Lung (tissue), 12 donors: ENCODE data around the gene C4orf50. TPM values are rescaled to one million over a fixed set of nuclear protein-coding genes. Genes with fewer than 3 reads are reported as not detected.

Experiments used
- ATAC-seq: fragments of 200-7000 bp; cut with Tn5 transposase; one replicate; pipeline ENCODE4 v1.9.1; 2020; ENCODE audit warnings: moderate number of reproducible peaks; ENCODE audit not compliant: insufficient read depth, low FRiP score
- DNase-seq, 3 donors: peaks; one replicate each; pipeline ENCODE4 v3.0.0-alpha.2; 2013 to 2017
- H3K27ac ChIP-seq, 2 donors: one replicate each; pipeline ENCODE4 v1.5.1; 2013; ENCODE audit warnings: mild to moderate bottlenecking in 2 of 2, moderate library complexity in 2 of 2, control low read depth in 1 of 2, inconsistent platforms in 1 of 2, low read depth in 1 of 2, low read length in 1 of 2
- H3K27me3 ChIP-seq, 3 donors: one replicate each; pipeline ENCODE4 v1.5.1; 2013; ENCODE audit warnings: low read length in 2 of 3; ENCODE audit not compliant: control insufficient read depth in 3 of 3, insufficient read depth in 3 of 3
- H3K36me3 ChIP-seq, 4 donors: one replicate each; pipeline ENCODE4 v1.5.1; 2013; ENCODE audit warnings: low read length in 4 of 4, mild to moderate bottlenecking in 1 of 4, moderate library complexity in 1 of 4; ENCODE audit not compliant: control insufficient read depth in 4 of 4, insufficient read depth in 4 of 4
- H3K4me1 ChIP-seq, 5 donors: one replicate each; pipeline ENCODE4 v1.5.1; 2013; ENCODE audit warnings: low read length in 5 of 5, mild to moderate bottlenecking in 2 of 5, moderate library complexity in 1 of 5; ENCODE audit not compliant: control insufficient read depth in 5 of 5, insufficient read depth in 5 of 5
- H3K4me3 ChIP-seq: one replicate; pipeline ENCODE4 v1.5.1; 2013; ENCODE audit warnings: mild to moderate bottlenecking, control low read depth, moderate library complexity
- H3K9ac ChIP-seq, 2 donors: one replicate each; pipeline ENCODE4 v1.5.1; 2013; ENCODE audit warnings: low read length in 2 of 2, control low read depth in 1 of 2; ENCODE audit not compliant: insufficient read depth in 1 of 2
- H3K9me3 ChIP-seq, 4 donors: one replicate each; pipeline ENCODE4 v1.5.1; 2013; ENCODE audit warnings: low read length in 3 of 4, mild to moderate bottlenecking in 1 of 4, moderate library complexity in 1 of 4; ENCODE audit not compliant: control insufficient read depth in 4 of 4, insufficient read depth in 3 of 4
- WGBS, 2 donors: extraction: QIAGEN DNeasy Blood & Tissue Kit; methylation state at CpG; one replicate each; pipeline ENCODE4 v1.1.7; 2013; 5-methylcytosine and 5-hydroxymethylcytosine counted together
- polyA plus RNA-seq, 2 donors: library from polyadenylated mRNA; stranded (reverse); fragments of 200-250 nt; gene quantifications; one replicate each; pipeline ENCODE4 v1.2.1, GENCODE V29; 2013
- total RNA-seq, 2 donors: library from RNA; depleted of rRNA in 1 of 2; stranded (reverse); fragments of >200 nt in 1 of 2; gene quantifications; one replicate each; pipeline ENCODE4 v1.2.1, GENCODE V29; 2014 to 2021
- TF ChIP-seq, protein P1 (sequence below): IDR thresholded peaks from 2 replicates; pipeline ENCODE4 v1.5.1; 2012; ENCODE audit warnings: mild to moderate bottlenecking; ENCODE audit errors: control extremely low read depth, extremely low read depth
- donor health status: control.
- donor health status: control.
- donor health status: Bipolar disorder and iron deficiency.
- donor health status: healthy.
- donor health status: DM: yes; HTN: yes; CAD: no.

Gene C4orf50
- total and polyA plus RNA-seq, 4 donors = 0.02 to 0.04 (median 0.03) TPM

DNA sequence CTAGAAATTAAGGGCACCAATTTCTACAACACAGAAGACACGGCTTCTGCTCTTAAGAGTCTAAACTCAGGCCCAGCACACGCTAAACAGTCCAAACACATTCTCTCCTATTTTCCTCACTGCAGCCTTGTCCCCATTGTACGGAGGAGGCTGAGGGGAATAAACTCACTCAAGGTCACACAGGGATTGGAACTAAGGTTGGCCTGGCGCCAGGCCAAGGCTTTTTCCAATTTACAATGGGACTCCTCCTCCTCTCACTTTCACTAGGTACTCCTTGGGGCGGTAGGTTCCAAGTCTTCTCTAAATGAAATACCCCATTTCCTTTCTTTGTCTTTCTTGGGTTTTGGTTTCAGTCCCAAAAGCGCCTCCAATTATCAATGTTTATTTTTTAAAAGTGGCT, 76.6 kb downstream of the C4orf50 start:
- ATAC-seq = no peak
- 48 to 59% methylated on average over 6 of the region's 6 CpGs for WGBS, 2 donors
- DNase-seq = peak in 2 of 3 donors; percentile 12 to 36
- peaks cover 0 to 9% (median under 1%) of the 10 kb centered on the region in 4 donors for H3K9me3 ChIP-seq
- TF ChIP-seq, protein P1, sequence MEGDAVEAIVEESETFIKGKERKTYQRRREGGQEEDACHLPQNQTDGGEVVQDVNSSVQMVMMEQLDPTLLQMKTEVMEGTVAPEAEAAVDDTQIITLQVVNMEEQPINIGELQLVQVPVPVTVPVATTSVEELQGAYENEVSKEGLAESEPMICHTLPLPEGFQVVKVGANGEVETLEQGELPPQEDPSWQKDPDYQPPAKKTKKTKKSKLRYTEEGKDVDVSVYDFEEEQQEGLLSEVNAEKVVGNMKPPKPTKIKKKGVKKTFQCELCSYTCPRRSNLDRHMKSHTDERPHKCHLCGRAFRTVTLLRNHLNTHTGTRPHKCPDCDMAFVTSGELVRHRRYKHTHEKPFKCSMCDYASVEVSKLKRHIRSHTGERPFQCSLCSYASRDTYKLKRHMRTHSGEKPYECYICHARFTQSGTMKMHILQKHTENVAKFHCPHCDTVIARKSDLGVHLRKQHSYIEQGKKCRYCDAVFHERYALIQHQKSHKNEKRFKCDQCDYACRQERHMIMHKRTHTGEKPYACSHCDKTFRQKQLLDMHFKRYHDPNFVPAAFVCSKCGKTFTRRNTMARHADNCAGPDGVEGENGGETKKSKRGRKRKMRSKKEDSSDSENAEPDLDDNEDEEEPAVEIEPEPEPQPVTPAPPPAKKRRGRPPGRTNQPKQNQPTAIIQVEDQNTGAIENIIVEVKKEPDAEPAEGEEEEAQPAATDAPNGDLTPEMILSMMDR = no peak
- no peaks in the 10 kb centered on the region for H3K36me3 ChIP-seq
- no peak overlapping the region for H3K4me3 ChIP-seq
- no peaks in the 10 kb centered on the region for H3K4me1 ChIP-seq
- H3K9ac ChIP-seq = no peak overlapping the region
- H3K27ac ChIP-seq = no peak overlapping the region
- H3K27me3 ChIP-seq = no peaks in the 10 kb centered on the region

DNA sequence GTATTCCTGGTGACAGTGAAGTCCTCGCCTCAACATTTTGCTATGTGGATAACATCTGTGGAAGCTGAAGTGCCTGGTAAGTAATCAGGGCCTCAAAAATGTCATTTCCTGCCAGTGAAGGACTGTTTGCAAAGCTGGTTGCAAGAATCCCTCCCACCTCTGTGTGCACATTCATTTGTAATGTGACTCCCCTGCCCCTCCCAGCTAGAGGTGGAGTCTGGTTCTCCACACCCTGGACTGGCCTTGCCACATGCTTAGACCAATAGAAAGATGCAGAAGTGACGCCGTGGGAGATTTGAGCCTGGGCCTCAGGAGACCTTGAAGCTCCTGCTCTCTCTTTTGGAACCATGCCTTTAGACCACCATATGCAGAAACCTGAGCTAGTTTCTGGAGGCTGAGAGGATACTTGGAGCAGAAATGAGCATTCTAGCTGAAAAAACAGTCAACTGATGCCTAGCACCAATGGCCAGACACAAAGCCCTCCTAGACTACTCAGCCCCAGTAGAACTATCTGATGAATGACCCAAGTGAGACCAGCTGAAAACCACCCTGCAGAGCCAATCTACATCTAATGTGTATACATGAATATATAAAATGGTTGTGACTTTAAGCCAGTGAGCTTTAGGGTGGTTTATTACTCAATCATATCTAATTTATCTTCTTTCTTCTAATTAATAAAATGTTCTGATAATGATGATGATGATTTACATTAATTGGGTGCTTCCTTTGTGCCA, 77.6 kb downstream of the C4orf50 start:
- Histone ChIP-seq H3K36me3 (no peaks in the 10 kb centered on the region), H3K27ac (no peak overlapping the region), H3K9me3 (peaks cover 0 to 5% (median 0%) of the 10 kb centered on the region in 4 donors), H3K9ac (no peak overlapping the region), H3K4me1 (no peaks in the 10 kb centered on the region), H3K4me3 (no peak overlapping the region), H3K27me3 (no peaks in the 10 kb centered on the region)
- TF ChIP-seq, protein P1 = no peak
- ATAC-seq = no peak
- DNase-seq = peak; percentile 42 to 67 (median 50)
- 55 to 75% methylated on average over 3 of the region's 3 CpGs for WGBS, 2 donors

DNA sequence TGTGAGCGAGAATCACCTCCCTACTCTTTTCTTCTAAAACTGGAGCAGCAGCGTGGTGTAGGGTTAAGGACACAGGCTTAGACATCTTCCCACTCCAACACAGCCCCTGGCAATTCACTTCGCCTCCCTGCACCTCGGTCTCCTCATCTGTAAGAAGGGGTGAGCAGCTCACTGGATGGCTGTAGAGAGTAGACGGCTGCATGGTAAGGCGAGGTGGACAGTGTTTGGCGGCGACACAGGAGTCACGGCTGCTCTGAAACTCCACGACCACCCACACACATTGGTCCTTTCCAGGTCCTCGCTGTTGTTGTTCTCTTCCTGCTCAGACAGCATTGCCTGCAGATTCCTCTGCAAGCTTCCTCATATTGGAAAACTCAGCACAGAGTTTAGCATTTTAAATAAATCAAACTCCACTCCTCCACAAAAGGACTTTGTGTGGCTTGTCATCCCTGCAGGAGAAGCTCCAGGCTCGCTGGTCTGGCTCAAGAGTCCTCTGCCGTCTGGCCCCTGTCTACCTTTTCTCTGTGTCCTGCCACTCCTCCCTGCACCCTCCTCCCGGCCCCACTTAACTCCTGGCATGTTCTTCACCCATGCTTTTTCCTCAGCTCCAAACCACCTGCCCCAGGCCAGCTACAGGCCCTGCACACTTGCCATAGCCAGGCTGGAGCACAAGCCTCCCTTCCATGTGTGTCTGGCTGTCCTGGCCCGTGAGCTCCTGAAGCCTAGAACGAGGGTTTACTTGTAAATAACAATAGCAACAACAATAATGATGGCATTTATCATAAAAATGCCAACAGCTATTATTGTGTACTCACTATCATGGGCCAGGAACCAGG, 84.0 kb downstream of the C4orf50 start:
- Histone ChIP-seq H3K4me3 (no peak overlapping the region), H3K9ac (no peak overlapping the region), H3K9me3 (peaks cover 0 to 3% (median 0%) of the 10 kb centered on the region in 4 donors), H3K4me1 (no peaks in the 10 kb centered on the region), H3K36me3 (no peaks in the 10 kb centered on the region), H3K27me3 (peaks cover 0 to 6% (median 6%) of the 10 kb centered on the region in 3 donors), H3K27ac (no peak overlapping the region)
- no peak for DNase-seq
- WGBS, 2 donors = 72 to 76% methylated on average over 16 of the region's 16 CpGs
- ATAC-seq = no peak
- TF ChIP-seq, protein P1 = no peak
